Keratinocyte (primary cell): ENCODE data around the gene TRPC4.

Experiments
- CTCF ChIP-seq, 3 experiments: IDR thresholded peaks in 1 of 3; conservative IDR thresholded peaks in 1 of 3; optimal IDR thresholded peaks in 1 of 3; 2 replicates in 2 of 3; 3 replicates in 1 of 3; pipeline versions ENCODE3 to v1.5.1; 2011; ENCODE audit warnings: low read length in 3 of 3, mild to moderate bottlenecking in 3 of 3, moderate library complexity in 2 of 3, control low read depth in 1 of 3, inconsistent platforms in 1 of 3; ENCODE audit not compliant: insufficient read depth in 2 of 3; ENCODE audit errors: extremely low read depth in 1 of 3
- EZH2 ChIP-seq: IDR thresholded peaks from one replicate; pipeline ENCODE4 v1.6.1; 2012; ENCODE audit warnings: inconsistent platforms, mild to moderate bottlenecking, low read length, moderate library complexity

GRCh38 chr13:37709318-37709717 lies 160.3 kb downstream of the TRPC4 start:
- TF ChIP-seq CTCF (optimal IDR thresholded peaks at IDR 0.05 in 1 of 3, IDR thresholded peaks at IDR 0.05 in 1 of 3, conservative IDR thresholded peaks at IDR 0.05 in 1 of 3; ENCODE audit: extremely low read depth in 1 of 3, insufficient read depth in 2 of 3, low read length in 3 of 3): no peak
- no peak for TF ChIP-seq EZH2
